ENCODE measurements around the gene PSME3.
"Not testable (repeated sequence)": the region's sequence is repeated elsewhere in the genome, so short reads cannot be mapped to it uniquely, and the experiment has no call there.

The PSME3 gene

GRCh38 chr17:42851371-42852240 is 18.4 kb downstream of the PSME3 start:
- not testable (repeated sequence) for DNase-seq (ENCODE audit: low spot score)

GRCh38 chr17:42852351-42852750 is 19.2 kb downstream of the PSME3 start:
- DNase-seq (ENCODE audit: low spot score), result no peak

GRCh38 chr17:42853004-42853403 is 19.8 kb downstream of the PSME3 start:
- DNase-seq (ENCODE audit: low spot score), result no peak

- DNase-seq (ENCODE audit: low spot score), result no peak
These were observed 20.4 kb downstream of the PSME3 start for GRCh38 chr17:42853597-42853967.

DNA sequence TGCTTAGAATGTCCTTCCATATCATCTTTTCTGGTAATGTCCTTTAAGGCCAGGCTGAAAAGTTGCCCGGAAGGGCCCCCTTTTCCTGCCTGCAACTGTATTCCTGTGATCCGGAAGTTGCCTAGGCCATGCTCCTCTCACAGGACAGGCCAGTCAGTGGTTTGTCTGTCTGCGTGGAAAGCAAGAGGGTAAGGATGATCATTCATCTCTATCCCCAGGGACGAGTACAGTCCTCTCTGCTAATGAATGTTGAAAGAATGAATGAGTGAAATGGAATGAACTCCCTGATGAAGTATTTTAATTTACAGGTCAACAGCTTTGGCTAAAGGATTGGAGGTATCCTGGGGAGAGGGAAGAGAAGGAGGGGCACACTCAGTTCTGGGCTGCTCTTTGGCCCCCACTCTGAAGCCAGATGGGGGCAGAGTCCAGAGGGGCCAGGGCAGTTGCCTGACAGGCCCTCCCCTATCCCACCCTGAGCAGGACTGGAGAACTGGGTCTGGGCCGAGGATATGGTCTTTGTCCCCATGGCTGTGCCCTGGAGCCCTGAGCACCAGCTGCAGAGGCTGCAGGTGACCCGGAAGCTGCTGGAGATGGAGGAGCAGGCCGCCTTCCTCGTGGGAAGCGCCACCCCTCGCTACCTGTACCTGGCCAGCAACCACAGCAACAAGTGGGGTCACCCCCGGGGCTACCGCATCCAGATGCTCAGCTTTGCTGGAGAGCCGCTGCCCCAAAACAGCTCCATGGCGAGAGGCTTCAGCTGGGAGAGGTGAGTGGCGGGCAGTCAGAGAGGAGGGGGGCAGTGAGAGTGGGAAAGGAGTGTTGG is 21.0 kb downstream of the PSME3 start:
- no peak for DNase-seq (ENCODE audit: low spot score)

DNA sequence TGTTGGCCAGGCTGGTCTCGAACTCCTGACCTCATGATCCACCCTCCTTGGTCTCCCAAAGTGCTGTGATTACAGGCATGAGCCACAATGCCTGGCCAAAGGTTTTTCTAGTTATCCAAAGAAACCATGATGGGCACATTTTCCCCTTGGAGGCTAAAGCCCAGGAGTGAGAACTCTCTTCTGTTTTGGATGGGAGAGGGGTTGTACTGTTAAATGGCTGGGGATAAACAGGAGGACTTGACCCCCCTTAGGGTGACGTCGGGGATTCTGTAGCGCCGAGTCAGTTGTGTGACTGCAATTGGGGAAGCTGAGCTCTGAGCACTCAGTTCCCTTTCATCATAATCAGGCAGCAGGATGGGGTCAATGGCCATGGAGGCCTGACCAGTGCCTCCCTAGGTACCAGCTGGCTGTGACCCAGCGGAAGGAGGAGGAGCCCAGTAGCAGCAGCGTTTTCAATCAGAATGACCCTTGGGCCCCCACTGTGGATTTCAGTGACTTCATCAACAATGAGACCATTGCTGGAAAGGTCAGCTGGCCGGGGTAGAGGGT is 21.9 kb downstream of the PSME3 start:
- DNase-seq (ENCODE audit: low spot score), result no peak

DNA sequence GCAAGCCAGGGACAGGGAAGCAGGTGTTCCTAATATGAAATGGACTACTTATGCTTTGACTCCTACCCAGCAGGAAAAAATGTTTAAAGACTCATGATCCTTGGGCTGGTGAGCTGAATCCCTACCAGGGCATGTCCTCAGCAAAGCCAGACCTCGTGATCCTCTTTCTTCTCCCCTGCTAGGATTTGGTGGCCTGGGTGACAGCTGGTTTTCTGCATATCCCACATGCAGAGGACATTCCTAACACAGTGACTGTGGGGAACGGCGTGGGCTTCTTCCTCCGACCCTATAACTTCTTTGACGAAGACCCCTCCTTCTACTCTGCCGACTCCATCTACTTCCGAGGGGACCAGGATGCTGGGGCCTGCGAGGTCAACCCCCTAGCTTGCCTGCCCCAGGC is 22.9 kb downstream of the PSME3 start:
- not testable (repeated sequence) for DNase-seq (ENCODE audit: low spot score)

DNA sequence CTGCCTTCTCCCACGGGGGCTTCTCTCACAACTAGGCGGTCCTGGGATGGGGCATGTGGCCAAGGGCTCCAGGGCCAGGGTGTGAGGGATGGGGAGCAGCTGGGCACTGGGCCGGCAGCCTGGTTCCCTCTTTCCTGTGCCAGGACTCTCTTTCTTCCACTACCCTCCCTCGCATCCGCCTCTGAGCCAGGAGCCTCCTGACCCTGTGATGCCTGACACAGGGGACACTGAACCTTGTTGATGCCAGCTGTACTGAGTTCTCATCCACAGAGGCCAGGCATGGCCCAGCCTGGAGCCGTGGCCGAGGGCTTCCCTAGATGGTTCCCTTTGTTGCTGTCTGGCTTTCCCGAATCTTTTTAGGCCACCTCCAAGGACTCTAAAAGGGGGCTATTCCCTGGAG is 23.3 kb downstream of the PSME3 start:
- not testable (repeated sequence) for DNase-seq (ENCODE audit: low spot score)

DNA sequence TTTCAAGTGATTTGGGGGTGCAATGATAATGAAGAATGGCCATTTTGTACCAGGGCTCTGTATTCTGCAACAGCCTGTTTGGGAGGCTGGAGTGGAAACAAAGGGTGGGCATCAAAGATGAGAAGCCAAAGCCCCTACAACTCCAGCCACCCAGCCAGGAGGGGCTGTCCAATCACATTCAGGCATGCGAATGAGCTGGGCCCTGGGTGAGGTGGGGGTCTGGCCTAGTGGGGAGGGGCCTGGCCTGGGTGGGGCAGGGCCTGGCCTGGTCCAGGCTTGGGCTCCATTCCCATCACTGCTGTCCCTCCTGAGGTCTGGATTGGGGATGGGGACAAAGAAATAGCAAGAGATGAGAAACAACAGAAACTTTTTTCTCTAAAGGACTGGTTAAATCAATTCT is 24.2 kb downstream of the PSME3 start:
- no peak for DNase-seq (ENCODE audit: low spot score)

- DNase-seq (ENCODE audit: low spot score), result no peak
These were observed 32.5 kb downstream of the PSME3 start for GRCh38 chr17:42865638-42866094.

DNA sequence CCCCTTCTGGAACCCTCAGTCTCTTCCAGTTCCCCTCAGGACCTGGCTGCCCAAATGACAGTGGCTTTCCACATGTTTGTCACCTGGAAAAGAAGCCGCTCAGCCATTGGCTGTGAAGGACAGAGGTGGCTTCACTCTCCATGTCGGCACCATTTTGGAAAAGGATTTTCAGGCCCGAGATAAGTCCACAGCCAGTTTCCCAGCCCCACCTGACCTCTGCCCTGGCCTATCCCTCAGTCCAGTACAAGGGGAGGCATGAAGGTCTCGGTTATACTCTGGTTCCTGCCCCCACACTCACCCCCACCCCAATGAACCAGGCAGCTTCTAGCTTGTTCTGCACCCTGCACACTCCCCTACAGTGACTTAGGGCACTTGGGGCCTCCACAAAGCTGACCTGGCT is 33.0 kb downstream of the PSME3 start:
- no peak for DNase-seq (ENCODE audit: low spot score)

- no peak for DNase-seq (ENCODE audit: low spot score)
These were observed 33.7 kb downstream of the PSME3 start for GRCh38 chr17:42866631-42867575.

GRCh38 chr17:42867694-42868261 is 34.6 kb downstream of the PSME3 start:
- not testable (repeated sequence) for DNase-seq (ENCODE audit: low spot score)

GRCh38 chr17:42868338-42868737 is 35.1 kb downstream of the PSME3 start:
- DNase-seq (ENCODE audit: low spot score), result no peak

DNA sequence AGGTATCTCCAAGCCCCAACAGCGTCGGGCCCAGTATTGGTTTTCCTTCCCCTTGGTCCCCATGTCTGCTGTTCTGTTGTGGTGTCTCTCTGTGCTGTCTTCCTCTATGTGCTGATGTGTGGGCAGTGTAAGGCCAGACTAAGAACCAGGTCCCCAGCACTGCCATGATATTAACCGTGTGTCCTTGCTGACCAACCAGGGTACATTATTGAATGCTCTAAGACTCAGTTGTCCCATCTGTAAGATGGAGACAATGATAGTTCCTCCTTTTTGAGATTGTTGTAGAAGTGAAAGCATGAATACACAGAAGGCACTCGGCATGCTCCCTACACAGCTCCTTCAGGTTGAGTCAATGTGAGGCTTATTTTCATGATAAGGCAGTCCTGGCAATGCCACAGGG is 38.5 kb downstream of the PSME3 start:
- DNase-seq (ENCODE audit: low spot score), result no peak

DNA sequence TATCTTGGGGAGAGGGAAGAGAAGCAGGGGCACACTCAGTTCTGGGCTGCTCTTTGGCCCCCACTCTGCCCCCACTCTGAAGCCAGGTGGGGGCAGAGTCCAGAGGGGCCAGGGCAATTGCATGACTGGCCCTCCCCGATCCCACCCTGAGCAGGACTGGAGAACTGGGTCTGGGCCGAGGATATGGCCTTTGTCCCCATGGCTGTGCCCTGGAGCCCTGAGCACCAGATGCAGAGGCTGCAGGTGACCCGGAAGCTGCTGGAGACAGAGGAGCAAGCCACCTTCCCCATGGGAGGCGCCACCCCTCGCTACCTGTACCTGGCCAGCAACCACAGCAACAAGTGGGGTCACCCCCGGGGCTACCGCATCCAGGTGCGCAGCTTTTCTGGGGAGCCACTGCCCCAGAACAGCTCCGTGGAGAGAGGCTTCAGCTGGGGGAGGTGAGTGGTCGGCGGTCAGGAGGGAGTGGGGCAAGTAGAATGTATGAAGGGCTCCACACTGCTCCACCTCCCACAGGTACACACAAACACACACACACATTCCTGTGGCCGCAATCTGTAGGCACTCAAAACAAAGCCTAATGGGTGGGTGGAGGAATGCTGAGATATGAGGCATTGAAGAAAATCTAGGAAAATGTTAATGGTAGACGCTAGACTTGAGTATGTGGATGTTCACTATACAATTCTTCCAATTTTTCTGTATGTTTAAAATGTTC is 39.2 kb downstream of the PSME3 start:
- DNase-seq (ENCODE audit: low spot score), result no peak

DNA sequence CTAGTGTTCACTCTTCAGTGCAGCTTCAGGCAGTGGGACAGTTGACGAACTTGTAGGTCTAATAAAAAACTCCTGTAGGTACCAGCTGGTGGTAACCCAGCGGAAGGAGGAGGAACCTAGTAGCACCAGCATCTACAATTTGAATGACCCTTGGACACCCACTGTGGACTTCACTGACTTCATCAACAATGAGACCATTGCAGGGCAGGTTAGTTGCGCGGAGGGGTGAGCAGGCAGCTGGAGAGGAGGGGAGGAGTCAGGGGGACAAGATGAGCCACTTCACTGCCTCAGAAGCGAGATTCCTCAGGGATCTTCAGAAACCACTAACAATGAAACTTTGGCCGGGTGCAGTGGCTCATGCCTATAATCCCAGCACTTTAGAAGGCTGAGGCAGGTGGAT is 40.1 kb downstream of the PSME3 start:
- no peak for DNase-seq (ENCODE audit: low spot score)

- not testable (repeated sequence) for DNase-seq (ENCODE audit: low spot score)
These were observed 40.9 kb downstream of the PSME3 start for GRCh38 chr17:42873932-42874695.

DNA sequence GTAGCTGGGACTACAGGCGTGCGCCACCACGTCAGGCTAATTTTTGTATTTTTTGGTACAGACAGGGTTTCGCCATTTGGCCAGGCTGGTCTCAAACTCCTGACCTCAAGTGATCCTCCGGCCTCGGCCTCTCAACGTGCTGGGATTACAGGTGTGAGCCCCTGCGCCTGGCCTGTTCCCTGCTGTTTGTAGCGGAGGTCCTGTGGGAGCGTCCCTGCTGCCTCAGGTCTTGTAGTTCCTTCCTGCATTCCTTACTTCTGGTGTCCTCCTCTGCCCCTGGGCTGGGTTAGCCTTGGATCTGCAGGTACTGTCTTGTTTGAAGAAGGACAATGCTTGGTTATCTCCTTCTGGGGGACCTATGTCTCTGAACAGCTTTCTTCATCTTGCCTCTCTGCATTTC is 43.8 kb downstream of the PSME3 start:
- no peak for DNase-seq (ENCODE audit: low spot score)

Data from CD4-positive, alpha-beta T cell treated with Interleukin-2 at 100 ng/mL for 4 hours (primary cell).